H9 (cell line): ENCODE measurements around the gene KLK1. TPM values are rescaled to one million over a fixed set of nuclear protein-coding genes. Genes with fewer than 3 reads are reported as not detected.

ENCODE experiments used
- DNase-seq: peaks from one replicate; pipeline ENCODE4 v3.0.0-alpha.2; 2017
- H2AFZ ChIP-seq: one replicate; pipeline ENCODE4 v1.6.1; 2013; ENCODE audit warnings: mild to moderate bottlenecking, low read length, control low read depth, moderate library complexity
- H2AK5ac ChIP-seq: 2 replicates; pipeline ENCODE4 v1.6.1; 2013; ENCODE audit warnings: low read length, control low read depth, mixed read lengths; ENCODE audit not compliant: insufficient read length
- H2BK120ac ChIP-seq: one replicate; pipeline ENCODE4 v1.6.1; 2013; ENCODE audit warnings: low read depth, mild to moderate bottlenecking, low read length, control low read depth, inconsistent platforms; ENCODE audit not compliant: poor library complexity, severe bottlenecking
- H2BK12ac ChIP-seq: 2 replicates; pipeline ENCODE4 v1.6.1; 2013; ENCODE audit warnings: low read length, control low read depth, mixed read lengths, low read depth; ENCODE audit not compliant: insufficient read length
- H2BK15ac ChIP-seq: 2 replicates; pipeline ENCODE4 v1.6.1; 2013; ENCODE audit warnings: low read depth, low read length, control low read depth
- H2BK20ac ChIP-seq: one replicate; pipeline ENCODE4 v1.6.1; 2013; ENCODE audit warnings: low read depth, mild to moderate bottlenecking, low read length, control low read depth, inconsistent platforms; ENCODE audit not compliant: poor library complexity, severe bottlenecking
- H2BK5ac ChIP-seq: 2 replicates; pipeline ENCODE4 v1.6.1; 2013; ENCODE audit warnings: low read length, control low read depth, mixed read lengths; ENCODE audit not compliant: insufficient read length
- H3K14ac ChIP-seq: 2 replicates; pipeline ENCODE4 v1.6.1; 2013; ENCODE audit warnings: low read length, control low read depth; ENCODE audit not compliant: insufficient read depth
- H3K18ac ChIP-seq: 2 replicates; pipeline ENCODE4 v1.6.1; 2013; ENCODE audit warnings: low read depth, mild to moderate bottlenecking, mixed read lengths, low read length, control low read depth; ENCODE audit not compliant: insufficient read length
- H3K23ac ChIP-seq: 2 replicates; pipeline ENCODE4 v1.6.1; 2013; ENCODE audit warnings: low read length, control low read depth, mixed read lengths, low read depth; ENCODE audit not compliant: insufficient read length
- H3K23me2 ChIP-seq: 2 replicates; pipeline ENCODE4 v1.6.1; 2013; ENCODE audit warnings: low read depth, mild to moderate bottlenecking, mixed read lengths, low read length, control low read depth; ENCODE audit not compliant: insufficient read length, poor library complexity, severe bottlenecking
- H3K27ac ChIP-seq: 2 replicates; pipeline ENCODE4 v1.5.1; 2013; ENCODE audit warnings: low read length, control low read depth, mixed read lengths, low read depth; ENCODE audit not compliant: insufficient read length
- H3K27me3 ChIP-seq: 2 replicates; pipeline ENCODE4 v1.6.1; 2013; ENCODE audit warnings: low read length, control low read depth, inconsistent platforms; ENCODE audit not compliant: insufficient read depth
- H3K4ac ChIP-seq: 2 replicates; pipeline ENCODE4 v1.6.1; 2013; ENCODE audit warnings: low read depth, mild to moderate bottlenecking, control low read depth, inconsistent platforms, low read length, moderate library complexity
- H3K4me1 ChIP-seq: 2 replicates; pipeline ENCODE4 v1.6.1; 2013; ENCODE audit warnings: low read length, control low read depth, inconsistent platforms; ENCODE audit not compliant: insufficient read depth
- H3K4me2 ChIP-seq: 2 replicates; pipeline ENCODE4 v1.6.1; 2013; ENCODE audit warnings: low read length, control low read depth, mixed read lengths; ENCODE audit not compliant: insufficient read length, insufficient read depth
- H3K56ac ChIP-seq: 2 replicates; pipeline ENCODE4 v1.6.1; 2013; ENCODE audit warnings: low read depth, mild to moderate bottlenecking, mixed read lengths, low read length, control low read depth; ENCODE audit not compliant: insufficient read length
- H3K79me1 ChIP-seq: 2 replicates; pipeline ENCODE4 v1.6.1; 2013; ENCODE audit warnings: low read depth, mild to moderate bottlenecking, moderate library complexity, low read length, control low read depth, inconsistent platforms; ENCODE audit not compliant: insufficient read depth, poor library complexity, severe bottlenecking
- H3K79me2 ChIP-seq: 2 replicates; pipeline ENCODE4 v1.6.1; 2013; ENCODE audit warnings: low read length, control low read depth, inconsistent platforms; ENCODE audit not compliant: insufficient read depth
- H3K9ac ChIP-seq: 2 replicates; pipeline ENCODE4 v1.6.1; 2013; ENCODE audit warnings: low read length, control low read depth, mixed read lengths; ENCODE audit not compliant: insufficient read length; ENCODE audit errors: extremely low read depth
- H3K9me3 ChIP-seq: one replicate; pipeline ENCODE4 v1.6.1; 2013; ENCODE audit warnings: low read depth, low read length, inconsistent platforms; ENCODE audit not compliant: control insufficient read depth
- H3T11ph ChIP-seq: one replicate; pipeline ENCODE4 v1.6.1; 2013; ENCODE audit warnings: mild to moderate bottlenecking, low read length, control low read depth, inconsistent platforms
- H4K20me1 ChIP-seq: one replicate; pipeline ENCODE4 v1.6.1; 2013; ENCODE audit not compliant: control insufficient read depth, insufficient read length, insufficient read depth
- H4K5ac ChIP-seq: 2 replicates; pipeline ENCODE4 v1.6.1; 2013; ENCODE audit warnings: low read depth, mild to moderate bottlenecking, mixed read lengths, low read length, control low read depth; ENCODE audit not compliant: insufficient read length
- H4K8ac ChIP-seq: replicated peaks from 2 replicates; pipeline ENCODE4 v1.6.1; 2013; ENCODE audit warnings: low read length, control low read depth, mixed read lengths, low read depth; ENCODE audit not compliant: insufficient read length
- H4K91ac ChIP-seq: 2 replicates; pipeline ENCODE4 v1.6.1; 2013; ENCODE audit warnings: low read depth, mild to moderate bottlenecking, moderate library complexity, mixed read lengths, low read length, control low read depth; ENCODE audit not compliant: insufficient read length
- H3K27ac Mint-ChIP-seq, 3 experiments: 2 replicates in 2 of 3; 3 replicates in 1 of 3; pipeline ENCODE4 v1.8.0; 2020 to 2021; ENCODE audit warnings: mixed read lengths in 3 of 3, mild to moderate bottlenecking in 1 of 3, moderate library complexity in 1 of 3
- H3K27me3 Mint-ChIP-seq: 2 replicates; pipeline ENCODE4 v1.8.0; 2021; ENCODE audit warnings: low read depth, mild to moderate bottlenecking, moderate library complexity, mixed read lengths
- H3K36me3 Mint-ChIP-seq, 3 experiments: 2 replicates in 2 of 3; 3 replicates in 1 of 3; pipeline ENCODE4 v1.8.0; 2020 to 2021; ENCODE audit warnings: low read depth in 3 of 3, mixed read lengths in 3 of 3; ENCODE audit not compliant: insufficient read depth in 1 of 3
- H3K4me1 Mint-ChIP-seq, 2 experiments: 2 replicates each; pipeline ENCODE4 v1.8.0; 2020; ENCODE audit warnings: mixed read lengths in 2 of 2
- H3K4me3 Mint-ChIP-seq, 2 experiments: 2 replicates in 1 of 2; 3 replicates in 1 of 2; pipeline ENCODE4 v1.8.0; 2020 to 2021; ENCODE audit warnings: mild to moderate bottlenecking in 2 of 2, mixed read lengths in 2 of 2, moderate library complexity in 1 of 2
- H3K9me3 Mint-ChIP-seq, 2 experiments: 2 replicates in 1 of 2; 3 replicates in 1 of 2; pipeline ENCODE4 v1.8.0; 2020; ENCODE audit warnings: mild to moderate bottlenecking in 2 of 2, mixed read lengths in 2 of 2, moderate library complexity in 1 of 2
- CTCF ChIP-seq: fragments of 200-600 bp; sonication (generic); conservative IDR thresholded peaks from 3 replicates; pipeline ENCODE4 v1.8.0; 2021; ENCODE audit warnings: antibody characterized with exemption, mild to moderate bottlenecking
- WGBS: extraction: QIAGEN DNeasy Blood & Tissue Kit; methylation state at CpG from one replicate; pipeline ENCODE4 v1.1.7; 2013; ENCODE audit warnings: missing lambda C conversion rate, low lambda C conversion rate, mixed read lengths; ENCODE audit not compliant: insufficient read length; ENCODE audit errors: extremely low coverage; 5-methylcytosine and 5-hydroxymethylcytosine counted together
- total RNA-seq: library from RNA; stranded (reverse); gene quantifications from 2 replicates; pipeline ENCODE4 v1.2.1, GENCODE V29; 2021

KLK1 gene
- total RNA-seq, 1 experiment from 2014 or later: 2.3 TPM

- no peaks in the 10 kb centered on the region for H3K4me1 ChIP-seq
- H3K79me2 ChIP-seq: no peaks in the 10 kb centered on the region
- no peak for TF ChIP-seq CTCF
- H3K9me3 ChIP-seq: no peaks in the 10 kb centered on the region
- no peak overlapping the region for H2BK120ac ChIP-seq
- H2BK12ac ChIP-seq: no peak overlapping the region
- H2BK15ac ChIP-seq: no peak overlapping the region
- H3K9ac ChIP-seq: no peak overlapping the region
- Mint-ChIP-seq H3K4me3 (peak overlapping the region; percentile 79 to 97), H3K9me3 (no peaks in the 10 kb centered on the region; a peak in 3 of 5 replicates), H3K27me3 (peaks cover 77% of the 10 kb centered on the region), H3K36me3 (no peaks in the 10 kb centered on the region), H3K27ac (peak overlapping the region; percentile 14 to 92 (median 55); a peak in 4 of 7 replicates), H3K4me1 (peaks cover 13 to 26% of the 10 kb centered on the region in 2 experiments)
- H2AK5ac ChIP-seq: no peak overlapping the region
- H3K4me2 ChIP-seq: peak overlapping the region; percentile 67
- H2BK5ac ChIP-seq: no peak overlapping the region
- no peak overlapping the region for H4K5ac ChIP-seq
- no peak overlapping the region for H2AFZ ChIP-seq
- DNase-seq: no peak
- WGBS: no CpG with 5 or more reads among the region's 19 CpGs
- no peak overlapping the region for H3K18ac ChIP-seq
- no peak overlapping the region for H4K91ac ChIP-seq
- no peak overlapping the region for H3K23ac ChIP-seq
- H2BK20ac ChIP-seq: no peak overlapping the region
- no peak overlapping the region for H3K56ac ChIP-seq
- no peak overlapping the region for H4K8ac ChIP-seq
- H3K14ac ChIP-seq: no peak overlapping the region
- H3K27ac ChIP-seq: no peak overlapping the region
- peaks cover 2% of the 10 kb centered on the region; the same call in 1 of the 2 replicates for H3K27me3 ChIP-seq
- H3K79me1 ChIP-seq: no peaks in the 10 kb centered on the region
- peaks cover 4% of the 10 kb centered on the region for H3K23me2 ChIP-seq
- H3K4ac ChIP-seq: no peak overlapping the region
- no peaks in the 10 kb centered on the region for H4K20me1 ChIP-seq
- no peak overlapping the region for H3T11ph ChIP-seq
Observed at GRCh38 chr19:50836543-50837195, 13.1 kb upstream of the KLK1 start.
